H9 (cell line): Measurements from ENCODE around the gene NRROS. TPM values are rescaled to one million over a fixed set of nuclear protein-coding genes. Genes with fewer than 3 reads are reported as not detected.

ENCODE experiments used
- DNase-seq: peaks from one replicate; pipeline ENCODE4 v3.0.0-alpha.2; 2017
- H2AFZ ChIP-seq: one replicate; pipeline ENCODE4 v1.6.1; 2013; ENCODE audit warnings: mild to moderate bottlenecking, low read length, control low read depth, moderate library complexity
- H2AK5ac ChIP-seq: 2 replicates; pipeline ENCODE4 v1.6.1; 2013; ENCODE audit warnings: low read length, control low read depth, mixed read lengths; ENCODE audit not compliant: insufficient read length
- H2BK120ac ChIP-seq: one replicate; pipeline ENCODE4 v1.6.1; 2013; ENCODE audit warnings: low read depth, mild to moderate bottlenecking, low read length, control low read depth, inconsistent platforms; ENCODE audit not compliant: poor library complexity, severe bottlenecking
- H2BK12ac ChIP-seq: 2 replicates; pipeline ENCODE4 v1.6.1; 2013; ENCODE audit warnings: low read length, control low read depth, mixed read lengths, low read depth; ENCODE audit not compliant: insufficient read length
- H2BK15ac ChIP-seq: 2 replicates; pipeline ENCODE4 v1.6.1; 2013; ENCODE audit warnings: low read depth, low read length, control low read depth
- H2BK20ac ChIP-seq: one replicate; pipeline ENCODE4 v1.6.1; 2013; ENCODE audit warnings: low read depth, mild to moderate bottlenecking, low read length, control low read depth, inconsistent platforms; ENCODE audit not compliant: poor library complexity, severe bottlenecking
- H2BK5ac ChIP-seq: 2 replicates; pipeline ENCODE4 v1.6.1; 2013; ENCODE audit warnings: low read length, control low read depth, mixed read lengths; ENCODE audit not compliant: insufficient read length
- H3K14ac ChIP-seq: 2 replicates; pipeline ENCODE4 v1.6.1; 2013; ENCODE audit warnings: low read length, control low read depth; ENCODE audit not compliant: insufficient read depth
- H3K18ac ChIP-seq: 2 replicates; pipeline ENCODE4 v1.6.1; 2013; ENCODE audit warnings: low read depth, mild to moderate bottlenecking, mixed read lengths, low read length, control low read depth; ENCODE audit not compliant: insufficient read length
- H3K23ac ChIP-seq: 2 replicates; pipeline ENCODE4 v1.6.1; 2013; ENCODE audit warnings: low read length, control low read depth, mixed read lengths, low read depth; ENCODE audit not compliant: insufficient read length
- H3K23me2 ChIP-seq: 2 replicates; pipeline ENCODE4 v1.6.1; 2013; ENCODE audit warnings: low read depth, mild to moderate bottlenecking, mixed read lengths, low read length, control low read depth; ENCODE audit not compliant: insufficient read length, poor library complexity, severe bottlenecking
- H3K27ac ChIP-seq: 2 replicates; pipeline ENCODE4 v1.5.1; 2013; ENCODE audit warnings: low read length, control low read depth, mixed read lengths, low read depth; ENCODE audit not compliant: insufficient read length
- H3K27me3 ChIP-seq: 2 replicates; pipeline ENCODE4 v1.6.1; 2013; ENCODE audit warnings: low read length, control low read depth, inconsistent platforms; ENCODE audit not compliant: insufficient read depth
- H3K4ac ChIP-seq: 2 replicates; pipeline ENCODE4 v1.6.1; 2013; ENCODE audit warnings: low read depth, mild to moderate bottlenecking, control low read depth, inconsistent platforms, low read length, moderate library complexity
- H3K4me1 ChIP-seq: 2 replicates; pipeline ENCODE4 v1.6.1; 2013; ENCODE audit warnings: low read length, control low read depth, inconsistent platforms; ENCODE audit not compliant: insufficient read depth
- H3K4me2 ChIP-seq: 2 replicates; pipeline ENCODE4 v1.6.1; 2013; ENCODE audit warnings: low read length, control low read depth, mixed read lengths; ENCODE audit not compliant: insufficient read length, insufficient read depth
- H3K56ac ChIP-seq: 2 replicates; pipeline ENCODE4 v1.6.1; 2013; ENCODE audit warnings: low read depth, mild to moderate bottlenecking, mixed read lengths, low read length, control low read depth; ENCODE audit not compliant: insufficient read length
- H3K79me1 ChIP-seq: 2 replicates; pipeline ENCODE4 v1.6.1; 2013; ENCODE audit warnings: low read depth, mild to moderate bottlenecking, moderate library complexity, low read length, control low read depth, inconsistent platforms; ENCODE audit not compliant: insufficient read depth, poor library complexity, severe bottlenecking
- H3K79me2 ChIP-seq: 2 replicates; pipeline ENCODE4 v1.6.1; 2013; ENCODE audit warnings: low read length, control low read depth, inconsistent platforms; ENCODE audit not compliant: insufficient read depth
- H3K9ac ChIP-seq: 2 replicates; pipeline ENCODE4 v1.6.1; 2013; ENCODE audit warnings: low read length, control low read depth, mixed read lengths; ENCODE audit not compliant: insufficient read length; ENCODE audit errors: extremely low read depth
- H3K9me3 ChIP-seq: one replicate; pipeline ENCODE4 v1.6.1; 2013; ENCODE audit warnings: low read depth, low read length, inconsistent platforms; ENCODE audit not compliant: control insufficient read depth
- H3T11ph ChIP-seq: one replicate; pipeline ENCODE4 v1.6.1; 2013; ENCODE audit warnings: mild to moderate bottlenecking, low read length, control low read depth, inconsistent platforms
- H4K20me1 ChIP-seq: one replicate; pipeline ENCODE4 v1.6.1; 2013; ENCODE audit not compliant: control insufficient read depth, insufficient read length, insufficient read depth
- H4K5ac ChIP-seq: 2 replicates; pipeline ENCODE4 v1.6.1; 2013; ENCODE audit warnings: low read depth, mild to moderate bottlenecking, mixed read lengths, low read length, control low read depth; ENCODE audit not compliant: insufficient read length
- H4K8ac ChIP-seq: replicated peaks from 2 replicates; pipeline ENCODE4 v1.6.1; 2013; ENCODE audit warnings: low read length, control low read depth, mixed read lengths, low read depth; ENCODE audit not compliant: insufficient read length
- H4K91ac ChIP-seq: 2 replicates; pipeline ENCODE4 v1.6.1; 2013; ENCODE audit warnings: low read depth, mild to moderate bottlenecking, moderate library complexity, mixed read lengths, low read length, control low read depth; ENCODE audit not compliant: insufficient read length
- H3K27ac Mint-ChIP-seq, 3 experiments: 2 replicates in 2 of 3; 3 replicates in 1 of 3; pipeline ENCODE4 v1.8.0; 2020 to 2021; ENCODE audit warnings: mixed read lengths in 3 of 3, mild to moderate bottlenecking in 1 of 3, moderate library complexity in 1 of 3
- H3K27me3 Mint-ChIP-seq: 2 replicates; pipeline ENCODE4 v1.8.0; 2021; ENCODE audit warnings: low read depth, mild to moderate bottlenecking, moderate library complexity, mixed read lengths
- H3K36me3 Mint-ChIP-seq, 3 experiments: 2 replicates in 2 of 3; 3 replicates in 1 of 3; pipeline ENCODE4 v1.8.0; 2020 to 2021; ENCODE audit warnings: low read depth in 3 of 3, mixed read lengths in 3 of 3; ENCODE audit not compliant: insufficient read depth in 1 of 3
- H3K4me1 Mint-ChIP-seq, 2 experiments: 2 replicates each; pipeline ENCODE4 v1.8.0; 2020; ENCODE audit warnings: mixed read lengths in 2 of 2
- H3K4me3 Mint-ChIP-seq, 2 experiments: 2 replicates in 1 of 2; 3 replicates in 1 of 2; pipeline ENCODE4 v1.8.0; 2020 to 2021; ENCODE audit warnings: mild to moderate bottlenecking in 2 of 2, mixed read lengths in 2 of 2, moderate library complexity in 1 of 2
- H3K9me3 Mint-ChIP-seq, 2 experiments: 2 replicates in 1 of 2; 3 replicates in 1 of 2; pipeline ENCODE4 v1.8.0; 2020; ENCODE audit warnings: mild to moderate bottlenecking in 2 of 2, mixed read lengths in 2 of 2, moderate library complexity in 1 of 2
- CTCF ChIP-seq: fragments of 200-600 bp; sonication (generic); conservative IDR thresholded peaks from 3 replicates; pipeline ENCODE4 v1.8.0; 2021; ENCODE audit warnings: antibody characterized with exemption, mild to moderate bottlenecking
- WGBS: extraction: QIAGEN DNeasy Blood & Tissue Kit; methylation state at CpG from one replicate; pipeline ENCODE4 v1.1.7; 2013; ENCODE audit warnings: missing lambda C conversion rate, low lambda C conversion rate, mixed read lengths; ENCODE audit not compliant: insufficient read length; ENCODE audit errors: extremely low coverage; 5-methylcytosine and 5-hydroxymethylcytosine counted together
- total RNA-seq: library from RNA; stranded (reverse); gene quantifications from 2 replicates; pipeline ENCODE4 v1.2.1, GENCODE V29; 2021

Gene NRROS
- total RNA-seq, 1 experiment from 2014 or later: 4.0 TPM

GRCh38 chr3:196655496-196655895 lies 16.0 kb downstream of the NRROS start:
- Histone ChIP-seq H3K9me3 (no peaks in the 10 kb centered on the region), H2BK20ac (no peak overlapping the region), H3K4me2 (no peak overlapping the region), H2BK5ac (no peak overlapping the region), H3T11ph (no peak overlapping the region), H3K79me1 (no peaks in the 10 kb centered on the region), H3K18ac (no peak overlapping the region), H4K5ac (no peak overlapping the region), H2BK12ac (no peak overlapping the region), H2BK120ac (no peak overlapping the region), H3K14ac (no peak overlapping the region), H3K9ac (no peak overlapping the region), H3K4ac (no peak overlapping the region), H3K23ac (no peak overlapping the region), H3K79me2 (no peaks in the 10 kb centered on the region), H3K27me3 (no peaks in the 10 kb centered on the region), H3K23me2 (no peaks in the 10 kb centered on the region), H3K4me1 (no peaks in the 10 kb centered on the region; the same call in 1 of the 2 replicates), H4K8ac (no peak overlapping the region), H2BK15ac (no peak overlapping the region), H3K56ac (no peak overlapping the region), H2AK5ac (no peak overlapping the region), H2AFZ (no peak overlapping the region), H4K20me1 (no peaks in the 10 kb centered on the region), H4K91ac (no peak overlapping the region), H3K27ac (no peak overlapping the region)
- Mint-ChIP-seq H3K9me3 (no peaks in the 10 kb centered on the region), H3K27ac (peak overlapping the region in 2 of 3 experiments; percentile 65 to 68; a peak in 2 of 7 replicates), H3K27me3 (no peaks in the 10 kb centered on the region), H3K36me3 (no peaks in the 10 kb centered on the region), H3K4me3 (no peak overlapping the region), H3K4me1 (peaks cover 12 to 18% of the 10 kb centered on the region in 2 experiments)
- no peak for TF ChIP-seq CTCF
- WGBS: no CpG with 5 or more reads among the region's 12 CpGs
- DNase-seq: no peak
